ENCODE results near the gene LOXL3. TPM values are rescaled to one million over a fixed set of nuclear protein-coding genes. Genes with fewer than 3 reads are reported as not detected.
A peak's percentile ranks its signal among the peaks of the same experiment; 100 is the strongest.

The LOXL3 gene
- total RNA-seq, 1 donor from 2014 or later = 24.2 TPM

GRCh38 chr2:74526649-74527230 lies 27.0 kb downstream of the LOXL3 start:
- Mint-ChIP-seq H3K4me1 (ENCODE audit: low read depth) (peaks cover 14% of the 10 kb centered on the region), H3K4me3 (ENCODE audit: low read depth) (peak overlapping the region; percentile 38), H3K27ac (no peak overlapping the region), H3K36me3 (ENCODE audit: insufficient read depth) (peaks cover 11% of the 10 kb centered on the region), H3K9me3 (ENCODE audit: low read depth) (no peaks in the 10 kb centered on the region), H3K27me3 (peaks cover 15% of the 10 kb centered on the region)
- no peak for DNase-seq (ENCODE audit: low spot score, unreplicated experiment)
- no peak for TF ChIP-seq CTCF (IDR thresholded peaks at IDR 0.05; ENCODE audit: unreplicated experiment)

GRCh38 chr2:74525717-74526648 lies 27.8 kb downstream of the LOXL3 start, which contains the start of gene DQX1:
TSS of gene DQX1 (minus strand) at chr2:74526231. CDS start at chr2:74525729, 502 bp downstream.
- DNase-seq (ENCODE audit: low spot score, unreplicated experiment) = no peak
- no peak for TF ChIP-seq CTCF (IDR thresholded peaks at IDR 0.05; ENCODE audit: unreplicated experiment)
- no peaks in the 10 kb centered on the region for H3K9me3 Mint-ChIP-seq (ENCODE audit: low read depth)
- H3K4me1 Mint-ChIP-seq (ENCODE audit: low read depth) = peaks cover 13% of the 10 kb centered on the region
- H3K27ac Mint-ChIP-seq = no peak within 1 kb of the TSS
- H3K27me3 Mint-ChIP-seq = peaks cover 21% of the 10 kb centered on the region
- peak within 1 kb of the TSS; percentile 44 for H3K4me3 Mint-ChIP-seq (ENCODE audit: low read depth)
- peaks cover 11% of the 10 kb centered on the region for H3K36me3 Mint-ChIP-seq (ENCODE audit: insufficient read depth)

GRCh38 chr2:74524955-74525716 lies 28.6 kb downstream of the LOXL3 start:
- Mint-ChIP-seq H3K36me3 (ENCODE audit: insufficient read depth) (peaks cover 11% of the 10 kb centered on the region), H3K27me3 (peaks cover 30% of the 10 kb centered on the region), H3K4me3 (ENCODE audit: low read depth) (no peak overlapping the region), H3K4me1 (ENCODE audit: low read depth) (peaks cover 9% of the 10 kb centered on the region), H3K9me3 (ENCODE audit: low read depth) (no peaks in the 10 kb centered on the region), H3K27ac (no peak overlapping the region)
- no peak for DNase-seq (ENCODE audit: low spot score, unreplicated experiment)
- no peak for TF ChIP-seq CTCF (IDR thresholded peaks at IDR 0.05; ENCODE audit: unreplicated experiment)

GRCh38 chr2:74524005-74524404 lies 29.7 kb downstream of the LOXL3 start:
- peaks cover 41% of the 10 kb centered on the region for H3K27me3 Mint-ChIP-seq
- TF ChIP-seq CTCF (IDR thresholded peaks at IDR 0.05; ENCODE audit: unreplicated experiment) = no peak
- no peak overlapping the region for H3K27ac Mint-ChIP-seq
- no peak overlapping the region for H3K4me3 Mint-ChIP-seq (ENCODE audit: low read depth)
- no peak for DNase-seq (ENCODE audit: low spot score, unreplicated experiment)
- H3K4me1 Mint-ChIP-seq (ENCODE audit: low read depth) = peaks cover 9% of the 10 kb centered on the region
- no peaks in the 10 kb centered on the region for H3K9me3 Mint-ChIP-seq (ENCODE audit: low read depth)
- peaks cover 11% of the 10 kb centered on the region for H3K36me3 Mint-ChIP-seq (ENCODE audit: insufficient read depth)

GRCh38 chr2:74522516-74522915 lies 31.2 kb downstream of the LOXL3 start:
- no peak for TF ChIP-seq CTCF (IDR thresholded peaks at IDR 0.05; ENCODE audit: unreplicated experiment)
- Mint-ChIP-seq H3K4me1 (ENCODE audit: low read depth) (no peaks in the 10 kb centered on the region), H3K36me3 (ENCODE audit: insufficient read depth) (peaks cover 11% of the 10 kb centered on the region), H3K4me3 (ENCODE audit: low read depth) (no peak overlapping the region), H3K27ac (no peak overlapping the region), H3K27me3 (peaks cover 56% of the 10 kb centered on the region), H3K9me3 (ENCODE audit: low read depth) (no peaks in the 10 kb centered on the region)
- no peak for DNase-seq (ENCODE audit: low spot score, unreplicated experiment)
